ENCODE measurements around the gene KCTD2.

DNA sequence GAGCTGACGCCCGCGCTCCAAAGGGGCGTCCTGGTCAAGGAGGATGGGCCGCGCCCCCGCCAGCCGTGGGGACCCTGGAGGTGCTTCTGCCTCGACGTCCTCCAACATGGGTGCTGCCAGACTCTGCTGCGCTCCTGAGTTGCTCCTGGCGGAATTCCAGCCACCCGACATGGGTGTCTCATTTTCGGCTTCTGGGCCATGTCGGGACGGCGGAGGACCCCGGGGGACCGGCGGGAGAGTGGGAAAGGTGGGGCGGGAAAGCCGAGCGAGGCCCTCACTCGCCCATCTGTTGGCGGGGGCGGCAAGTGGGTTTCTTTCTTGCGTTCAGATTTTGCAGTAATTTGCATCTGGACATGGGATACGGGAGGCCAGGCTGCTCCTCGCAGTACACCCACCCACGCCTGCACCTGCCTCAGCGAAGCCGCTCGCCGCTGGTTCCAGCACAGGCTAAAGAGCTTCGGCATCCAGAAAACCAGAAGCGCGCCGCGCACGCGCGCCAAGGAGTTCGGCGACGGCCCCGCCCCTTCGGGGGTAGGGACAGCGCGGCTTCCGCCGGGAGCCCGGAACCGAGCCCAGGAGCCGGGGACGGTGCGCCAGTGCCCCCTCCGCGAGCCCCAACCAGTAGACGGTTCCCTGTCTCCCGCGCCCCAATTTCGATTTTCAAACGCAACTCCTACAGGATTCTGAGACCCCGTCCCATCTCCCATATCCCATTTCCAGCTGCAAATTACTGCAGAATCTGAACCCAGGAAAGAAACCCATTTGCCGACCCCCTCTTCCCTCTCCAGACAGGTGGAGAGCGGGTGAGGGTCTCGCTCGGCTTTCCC, 62.6 kb downstream of the KCTD2 start, which contains the start of gene ARMC7:
- TF ChIP-seq GATA3 (IDR thresholded peaks at IDR 0.05; ENCODE audit: low read depth, low read length) (no peak), GATA2 (IDR thresholded peaks at IDR 0.05; ENCODE audit: low read depth, low read length) (no peak)

Data from SH-SY5Y (cell line).